Smooth muscle cell (in vitro differentiated cells): ENCODE results near the gene HIVEP3. TPM values are rescaled to one million over a fixed set of nuclear protein-coding genes. Genes with fewer than 3 reads are reported as not detected.

Source experiments
- DNase-seq: peaks from one replicate; lab custom pipeline; 2025; ENCODE audit not compliant: unreplicated experiment; lab: John Stamatoyannopoulos, UW
- H2AFZ ChIP-seq: fragments of 200-600 bp; sonication (generic); 2 replicates; pipeline ENCODE4 v1.6.0; 2016; ENCODE audit warnings: antibody characterized with exemption, low read depth, mild to moderate bottlenecking
- H3F3A ChIP-seq: fragments of 200-600 bp; sonication (generic); 2 replicates; pipeline ENCODE4 v1.6.0; 2017; ENCODE audit warnings: antibody characterized with exemption, low read depth
- H3K27ac ChIP-seq: fragments of 200-600 bp; sonication (generic); 2 replicates; pipeline ENCODE4 v1.5.1; 2016; ENCODE audit warnings: low read depth, mild to moderate bottlenecking
- H3K27me3 ChIP-seq: fragments of 200-600 bp; sonication (generic); 2 replicates; pipeline ENCODE4 v1.6.1; 2016; ENCODE audit warnings: low read depth, mild to moderate bottlenecking
- H3K36me3 ChIP-seq: fragments of 200-600 bp; sonication (generic); 2 replicates; pipeline ENCODE4 v1.5.1; 2016; ENCODE audit warnings: low read depth
- H3K4me1 ChIP-seq: fragments of 200-600 bp; sonication (generic); 2 replicates; pipeline ENCODE4 v1.5.1; 2016; ENCODE audit warnings: low read depth
- H3K4me2 ChIP-seq: fragments of 200-600 bp; sonication (generic); 2 replicates; pipeline ENCODE4 v1.6.0; 2016; ENCODE audit warnings: mild to moderate bottlenecking
- H3K4me3 ChIP-seq: fragments of 200-600 bp; sonication (generic); 2 replicates; pipeline ENCODE4 v1.5.1; 2016; ENCODE audit warnings: mild to moderate bottlenecking
- H3K79me2 ChIP-seq: fragments of 200-600 bp; sonication (generic); 2 replicates; pipeline ENCODE4 v1.6.0; 2016; ENCODE audit warnings: low read depth, mild to moderate bottlenecking
- H3K9ac ChIP-seq: fragments of 200-600 bp; sonication (generic); 2 replicates; pipeline ENCODE4 v1.6.0; 2016; ENCODE audit warnings: low read depth
- H3K9me3 ChIP-seq: fragments of 200-600 bp; sonication (generic); replicated peaks from 2 replicates; pipeline ENCODE4 v1.5.1; 2016; ENCODE audit warnings: low read depth
- H4K20me1 ChIP-seq: fragments of 200-600 bp; sonication (generic); 2 replicates; pipeline ENCODE4 v1.6.0; 2016; ENCODE audit warnings: low read depth
- WGBS: methylation state at CpG from one replicate; pipeline ENCODE4 v1.1.7; 2016; ENCODE audit warnings: low lambda C conversion rate; 5-methylcytosine and 5-hydroxymethylcytosine counted together
- polyA plus RNA-seq: library from polyadenylated mRNA; unstranded; fragments of >200 nt; fragmentation: Nextera tagmentation; extraction: Ambion mirVana; gene quantifications from 2 replicates; pipeline ENCODE4 v1.2.1, GENCODE V29; 2016
- total RNA-seq: library from RNA; depleted of rRNA; stranded (reverse); fragments of >200 nt; gene quantifications from 2 replicates; pipeline ENCODE4 v1.2.3, GENCODE V29; 2014
- TF ChIP-seq, protein P1 (sequence below): fragments of 200-600 bp; sonication (generic); IDR thresholded peaks from 2 replicates; pipeline ENCODE4 v1.5.1; 2017; ENCODE audit warnings: borderline replicate concordance, mild to moderate bottlenecking, antibody characterized with exemption; ENCODE audit not compliant: insufficient read depth, poor library complexity, severe bottlenecking

Gene HIVEP3
- total and polyA plus RNA-seq, 2 experiments from 2014 or later = 2.1 to 6.4 TPM

DNA sequence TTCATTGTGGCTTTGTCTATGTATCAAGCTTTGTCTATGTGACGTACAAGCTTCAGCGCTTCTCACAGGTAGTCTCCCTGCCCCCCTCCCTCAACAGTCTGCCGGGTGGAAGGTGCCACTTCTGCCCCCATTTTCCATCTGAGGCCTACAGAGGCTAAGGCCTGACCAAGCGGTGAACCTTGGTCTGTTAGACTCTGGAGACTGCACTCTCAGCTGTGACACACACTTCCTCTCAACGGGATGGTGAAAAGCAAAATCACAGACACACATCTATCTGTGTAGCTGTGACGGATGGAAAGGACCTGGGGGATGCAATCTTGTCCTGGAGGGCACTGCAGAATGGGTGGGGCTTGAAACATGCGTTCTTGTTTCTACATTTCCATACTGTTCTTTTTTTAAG, 281.4 kb downstream of the HIVEP3 start:
- Histone ChIP-seq H3K4me3 (no peak overlapping the region), H3F3A (no peaks in the 10 kb centered on the region), H3K4me1 (peaks cover 7% of the 10 kb centered on the region), H3K27me3 (no peaks in the 10 kb centered on the region), H3K36me3 (no peaks in the 10 kb centered on the region), H3K9me3 (no peaks in the 10 kb centered on the region), H4K20me1 (no peaks in the 10 kb centered on the region), H3K27ac (no peak overlapping the region), H3K79me2 (peaks cover 59% of the 10 kb centered on the region), H3K4me2 (no peak overlapping the region), H3K9ac (no peak overlapping the region), H2AFZ (no peak overlapping the region)
- TF ChIP-seq, protein P1, sequence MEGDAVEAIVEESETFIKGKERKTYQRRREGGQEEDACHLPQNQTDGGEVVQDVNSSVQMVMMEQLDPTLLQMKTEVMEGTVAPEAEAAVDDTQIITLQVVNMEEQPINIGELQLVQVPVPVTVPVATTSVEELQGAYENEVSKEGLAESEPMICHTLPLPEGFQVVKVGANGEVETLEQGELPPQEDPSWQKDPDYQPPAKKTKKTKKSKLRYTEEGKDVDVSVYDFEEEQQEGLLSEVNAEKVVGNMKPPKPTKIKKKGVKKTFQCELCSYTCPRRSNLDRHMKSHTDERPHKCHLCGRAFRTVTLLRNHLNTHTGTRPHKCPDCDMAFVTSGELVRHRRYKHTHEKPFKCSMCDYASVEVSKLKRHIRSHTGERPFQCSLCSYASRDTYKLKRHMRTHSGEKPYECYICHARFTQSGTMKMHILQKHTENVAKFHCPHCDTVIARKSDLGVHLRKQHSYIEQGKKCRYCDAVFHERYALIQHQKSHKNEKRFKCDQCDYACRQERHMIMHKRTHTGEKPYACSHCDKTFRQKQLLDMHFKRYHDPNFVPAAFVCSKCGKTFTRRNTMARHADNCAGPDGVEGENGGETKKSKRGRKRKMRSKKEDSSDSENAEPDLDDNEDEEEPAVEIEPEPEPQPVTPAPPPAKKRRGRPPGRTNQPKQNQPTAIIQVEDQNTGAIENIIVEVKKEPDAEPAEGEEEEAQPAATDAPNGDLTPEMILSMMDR = no peak
- 92% methylated on average over 7 of the region's 7 CpGs for WGBS
- no peak for DNase-seq

DNA sequence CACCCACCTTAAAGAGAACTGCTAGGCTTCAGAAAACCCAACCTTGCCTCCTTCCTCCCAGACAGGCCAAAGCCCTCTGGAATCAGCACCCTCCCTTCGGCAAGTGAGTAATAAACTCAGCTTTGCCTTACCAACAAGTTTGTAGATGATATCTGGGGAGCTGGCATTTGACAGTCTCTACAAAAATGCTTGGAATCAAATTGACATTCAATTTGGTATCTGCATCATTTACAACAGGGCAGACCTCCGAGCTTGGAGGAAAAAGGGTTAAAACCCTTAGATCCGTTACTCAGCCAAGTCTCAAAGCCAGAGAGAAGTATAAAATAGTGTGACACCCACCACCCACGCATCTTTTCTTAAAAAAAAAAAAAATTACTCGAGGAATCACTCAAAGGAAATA, 285.0 kb downstream of the HIVEP3 start:
- Histone ChIP-seq H3K27ac (peak overlapping the region; percentile 75), H2AFZ (no peak overlapping the region), H3K79me2 (peaks cover 61% of the 10 kb centered on the region), H3F3A (peaks cover 3% of the 10 kb centered on the region), H3K4me3 (no peak overlapping the region), H3K4me1 (peaks cover 11% of the 10 kb centered on the region), H4K20me1 (no peaks in the 10 kb centered on the region), H3K9me3 (no peaks in the 10 kb centered on the region), H3K27me3 (no peaks in the 10 kb centered on the region), H3K9ac (no peak overlapping the region), H3K36me3 (no peaks in the 10 kb centered on the region), H3K4me2 (peak overlapping the region; percentile 58)
- WGBS = 30% methylated on average over 5 of the region's 5 CpGs
- DNase-seq = no peak
- TF ChIP-seq, protein P1 = no peak

DNA sequence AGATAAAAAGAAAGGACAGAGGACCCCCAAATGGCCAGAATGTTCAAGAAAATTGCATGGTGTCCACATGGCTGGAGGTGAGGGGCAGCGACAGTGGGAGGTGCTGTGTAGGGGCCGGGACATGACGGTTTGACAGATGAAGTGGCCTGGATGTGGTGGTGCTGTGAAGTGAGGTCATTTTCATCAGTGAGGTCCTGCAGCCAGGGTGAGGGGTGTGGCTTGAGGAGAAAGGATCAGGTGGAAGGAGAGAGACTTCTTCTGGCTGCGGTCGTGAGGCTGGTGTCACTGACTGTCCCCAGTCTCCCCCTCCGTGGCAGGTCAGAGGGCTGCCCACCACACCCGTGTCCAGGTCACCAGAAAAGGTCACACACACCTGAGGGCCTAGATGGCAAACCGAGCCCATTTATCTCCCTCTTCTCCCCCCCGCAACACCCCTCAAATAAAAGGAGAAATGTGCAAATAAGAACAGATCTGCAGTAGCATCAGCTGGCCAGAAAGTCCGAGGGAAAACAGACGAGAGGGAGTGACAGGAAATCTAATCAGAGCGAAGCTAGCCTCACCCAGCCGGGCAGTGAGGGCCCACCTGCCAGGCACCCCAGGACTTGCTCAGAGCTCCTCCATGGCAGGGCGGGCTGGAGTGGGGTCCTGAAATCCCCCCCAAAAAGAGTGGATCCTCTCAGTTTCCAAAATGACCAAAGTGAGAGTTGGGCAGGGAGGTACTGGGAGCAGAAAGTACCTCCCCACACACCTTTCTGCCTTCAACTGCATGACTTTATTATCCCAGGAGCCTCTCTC, 285.7 kb downstream of the HIVEP3 start:
- H3K9ac ChIP-seq = no peak overlapping the region
- peaks cover 3% of the 10 kb centered on the region for H3F3A ChIP-seq
- peaks cover 11% of the 10 kb centered on the region for H3K4me1 ChIP-seq
- no peaks in the 10 kb centered on the region for H3K36me3 ChIP-seq
- no peaks in the 10 kb centered on the region for H3K9me3 ChIP-seq
- DNase-seq = no peak
- TF ChIP-seq, protein P1 = no peak
- no peak overlapping the region for H2AFZ ChIP-seq
- peak overlapping the region; percentile 58 for H3K4me2 ChIP-seq
- no peaks in the 10 kb centered on the region for H3K27me3 ChIP-seq
- 90% methylated on average over 14 of the region's 14 CpGs for WGBS
- peak overlapping the region; percentile 75 for H3K27ac ChIP-seq
- peaks cover 57% of the 10 kb centered on the region for H3K79me2 ChIP-seq
- no peak overlapping the region for H3K4me3 ChIP-seq
- no peaks in the 10 kb centered on the region for H4K20me1 ChIP-seq

DNA sequence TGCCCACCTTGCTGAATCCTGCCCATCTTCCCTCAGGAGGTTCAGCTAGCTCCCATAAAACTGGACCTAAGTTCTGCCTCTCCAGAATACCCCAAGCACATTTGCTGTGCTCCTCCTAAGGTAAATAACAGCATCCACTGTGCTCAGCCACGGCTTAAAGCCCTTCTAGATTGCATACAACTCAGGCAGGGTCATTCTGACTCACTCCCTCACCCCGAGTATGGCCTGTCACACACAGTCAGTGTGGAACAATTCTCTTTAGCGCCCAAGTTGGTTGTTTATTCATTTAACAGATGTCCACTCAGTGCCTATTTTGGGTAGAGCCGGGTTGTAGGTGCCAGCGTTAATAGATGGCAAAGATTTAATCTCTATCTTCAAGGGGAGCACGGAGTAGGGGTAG, 286.8 kb downstream of the HIVEP3 start:
- DNase-seq = no peak
- H3K79me2 ChIP-seq = peaks cover 49% of the 10 kb centered on the region
- 33% methylated on average over 6 of the region's 6 CpGs for WGBS

More for the DNA sequence above, 286.8 kb downstream of the HIVEP3 start:
- no peak overlapping the region for H3K9ac ChIP-seq
- H3F3A ChIP-seq = peaks cover 3% of the 10 kb centered on the region
- H3K27ac ChIP-seq = peak overlapping the region; percentile 21
- H3K4me2 ChIP-seq = peak overlapping the region; percentile 37
- TF ChIP-seq, protein P1 = no peak
- no peaks in the 10 kb centered on the region for H3K9me3 ChIP-seq
- no peak overlapping the region for H3K4me3 ChIP-seq
- H4K20me1 ChIP-seq = no peaks in the 10 kb centered on the region
- peaks cover 11% of the 10 kb centered on the region for H3K4me1 ChIP-seq
- no peaks in the 10 kb centered on the region for H3K27me3 ChIP-seq
- no peaks in the 10 kb centered on the region for H3K36me3 ChIP-seq
- H2AFZ ChIP-seq = no peak overlapping the region
